GM18507 (cell line): ENCODE data around the gene MOV10L1.

Experiments used
- DNase-seq: peaks from one replicate; pipeline ENCODE4 v3.0.0; 2011; ENCODE audit warnings: low read depth; ENCODE audit not compliant: insufficient read length; ENCODE audit errors: extremely low spot score
- FAIRE-seq: peaks from 2 replicates; lab custom pipeline; 2011; peaks lifted over from hg19 to GRCh38; lab: Jason Lieb, UNC

The MOV10L1 gene

GRCh38 chr22:50169181-50169759, 79.5 kb downstream of the MOV10L1 start:
- no peak for DNase-seq
- FAIRE-seq, result no peak

GRCh38 chr22:50169774-50170341, 80.1 kb downstream of the MOV10L1 start:
- FAIRE-seq, result no peak
- DNase-seq, result no peak

GRCh38 chr22:50170453-50171318, 80.9 kb downstream of the MOV10L1 start, which contains the start of gene PANX2:
Gene PANX2 (plus strand): TSS chr22:50170731. CDS start chr22:50170731, 0 bp downstream.
- FAIRE-seq, result no peak

GRCh38 chr22:50171319-50171964, 81.6 kb downstream of the MOV10L1 start:
- DNase-seq (no peak), FAIRE-seq (no peak)

More at GRCh38 chr22:50170453-50171318, 80.9 kb downstream of the MOV10L1 start, which contains the start of gene PANX2:
- no peak for DNase-seq

DNA sequence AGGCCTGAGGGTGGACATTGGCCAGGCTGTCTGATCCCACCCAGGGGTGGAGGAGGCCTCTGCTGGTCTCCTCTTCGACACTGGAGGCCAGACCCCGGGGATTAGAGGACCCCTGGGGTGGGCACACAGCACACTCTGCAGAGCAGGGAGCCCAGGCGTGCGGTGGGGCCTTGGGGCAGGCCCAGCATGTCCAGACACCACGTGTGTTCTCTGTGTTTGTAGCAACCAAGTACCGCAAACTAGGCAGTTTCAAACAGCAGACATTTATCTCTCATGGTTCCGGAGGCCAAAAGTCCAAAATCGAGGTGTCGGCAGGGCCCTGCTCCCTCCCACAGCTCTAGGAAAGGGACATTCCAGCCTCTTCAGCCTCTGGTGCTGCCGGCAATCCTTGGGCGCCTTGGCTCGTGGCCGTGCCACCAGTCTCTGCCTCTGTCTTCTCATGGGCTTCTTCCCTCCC, 82.2 kb downstream of the MOV10L1 start:
- FAIRE-seq (no peak), DNase-seq (no peak)

DNA sequence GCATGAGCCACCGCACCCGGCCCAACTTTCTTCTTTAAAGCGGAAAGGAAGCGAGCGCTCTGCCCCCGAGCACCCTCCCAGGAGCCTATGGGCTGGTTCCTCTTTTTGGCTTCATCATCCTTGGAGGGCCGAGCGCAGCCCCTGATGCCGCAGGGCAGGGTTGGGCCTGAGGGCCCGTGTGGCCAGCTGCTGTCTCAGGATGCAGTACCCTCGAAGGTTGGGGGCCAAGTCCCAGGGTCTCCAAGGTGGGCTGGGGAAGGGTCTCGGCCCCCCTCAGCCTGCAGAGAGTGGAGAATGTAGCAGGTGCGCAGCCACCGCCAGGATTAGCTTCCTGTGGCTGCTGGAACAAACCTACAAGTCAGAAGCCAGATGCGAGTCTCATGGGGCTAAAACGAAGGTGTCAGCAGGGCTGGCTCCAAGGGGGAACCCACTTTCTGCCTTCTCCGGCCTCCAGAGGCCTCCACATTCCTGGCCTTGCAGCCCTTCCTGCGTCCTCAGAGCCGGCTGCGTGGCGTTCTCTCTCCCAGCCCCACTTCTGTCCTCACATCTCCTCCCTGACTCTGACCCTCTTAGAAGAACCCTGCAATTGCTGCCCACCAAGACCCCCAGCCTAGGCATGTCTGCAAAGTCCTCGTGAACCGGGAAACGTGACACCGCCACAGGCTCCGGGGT, 83.6 kb downstream of the MOV10L1 start:
- FAIRE-seq (no peak), DNase-seq (no peak)

DNA sequence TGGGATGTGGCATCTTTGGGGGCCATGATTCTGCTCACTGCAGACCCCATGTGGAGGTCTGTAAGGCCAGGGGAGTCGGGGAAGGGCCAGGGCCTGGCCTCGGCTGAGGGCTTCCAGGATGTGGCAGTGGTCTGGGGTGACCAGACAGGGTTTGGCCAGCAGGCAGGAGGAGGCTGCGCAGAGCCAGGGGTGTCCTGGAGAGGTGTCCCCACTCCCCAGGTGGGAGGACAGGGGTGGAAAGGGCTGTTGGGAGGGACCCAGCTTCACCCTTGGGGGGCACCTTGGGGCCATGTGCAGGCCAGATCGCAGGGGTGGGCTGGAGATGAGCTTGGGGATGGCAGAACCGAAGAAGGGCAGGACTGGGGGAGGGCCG, 84.2 kb downstream of the MOV10L1 start:
- no peak for FAIRE-seq
- no peak for DNase-seq

GRCh38 chr22:50174382-50175190, 84.8 kb downstream of the MOV10L1 start:
- FAIRE-seq, result no peak
- DNase-seq, result no peak

DNA sequence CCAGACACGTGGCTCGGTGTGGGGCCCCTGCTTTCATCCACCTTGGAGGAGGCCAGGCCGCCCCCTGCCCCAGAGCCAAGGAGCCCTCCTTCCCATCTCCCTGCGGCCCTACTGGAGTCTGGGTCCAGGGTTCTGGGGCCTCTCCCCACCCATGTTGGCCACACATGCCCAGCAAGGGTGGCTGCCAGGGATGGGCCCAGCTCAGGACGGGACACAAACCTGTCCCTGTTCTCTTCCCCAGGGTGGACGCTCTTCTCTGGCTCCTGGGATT, 85.3 kb downstream of the MOV10L1 start:
- FAIRE-seq (no peak), DNase-seq (no peak)

- no peak for FAIRE-seq
- DNase-seq, result no peak
These were observed 86.4 kb downstream of the MOV10L1 start for GRCh38 chr22:50175921-50176849.

- FAIRE-seq, result no peak
These were observed 87.2 kb downstream of the MOV10L1 start for GRCh38 chr22:50176850-50177536.

DNA sequence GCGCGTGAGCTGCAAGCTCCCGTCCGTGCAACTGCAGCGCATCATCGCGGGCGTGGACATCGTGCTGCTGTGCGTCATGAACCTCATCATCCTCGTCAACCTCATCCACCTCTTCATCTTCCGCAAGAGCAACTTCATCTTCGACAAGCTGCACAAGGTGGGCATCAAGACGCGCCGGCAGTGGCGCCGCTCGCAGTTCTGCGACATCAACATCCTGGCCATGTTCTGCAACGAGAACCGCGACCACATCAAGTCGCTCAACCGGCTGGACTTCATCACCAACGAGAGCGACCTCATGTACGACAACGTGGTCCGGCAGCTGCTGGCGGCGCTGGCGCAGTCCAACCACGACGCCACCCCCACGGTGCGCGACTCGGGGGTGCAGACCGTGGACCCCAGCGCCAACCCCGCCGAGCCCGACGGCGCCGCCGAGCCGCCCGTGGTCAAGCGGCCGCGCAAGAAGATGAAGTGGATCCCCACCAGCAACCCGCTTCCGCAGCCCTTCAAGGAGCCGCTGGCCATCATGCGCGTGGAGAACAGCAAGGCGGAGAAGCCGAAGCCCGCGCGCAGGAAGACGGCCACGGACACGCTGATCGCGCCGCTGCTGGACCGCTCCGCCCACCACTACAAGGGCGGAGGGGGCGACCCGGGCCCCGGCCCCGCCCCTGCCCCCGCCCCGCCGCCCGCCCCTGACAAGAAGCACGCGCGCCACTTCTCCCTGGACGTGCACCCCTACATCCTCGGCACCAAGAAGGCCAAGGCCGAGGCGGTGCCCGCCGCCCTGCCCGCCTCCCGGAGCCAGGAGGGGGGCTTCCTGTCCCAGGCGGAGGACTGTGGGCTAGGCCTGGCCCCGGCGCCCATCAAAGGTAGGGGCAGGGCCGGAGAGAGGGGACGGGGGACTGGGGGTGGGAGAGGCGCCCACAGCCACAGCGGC, 88.0 kb downstream of the MOV10L1 start:
- FAIRE-seq (no peak), DNase-seq (no peak)

More at GRCh38 chr22:50176850-50177536, 87.2 kb downstream of the MOV10L1 start:
- DNase-seq, result no peak

- FAIRE-seq, result no peak
- no peak for DNase-seq
These were observed 88.7 kb downstream of the MOV10L1 start for GRCh38 chr22:50178471-50178864.

DNA sequence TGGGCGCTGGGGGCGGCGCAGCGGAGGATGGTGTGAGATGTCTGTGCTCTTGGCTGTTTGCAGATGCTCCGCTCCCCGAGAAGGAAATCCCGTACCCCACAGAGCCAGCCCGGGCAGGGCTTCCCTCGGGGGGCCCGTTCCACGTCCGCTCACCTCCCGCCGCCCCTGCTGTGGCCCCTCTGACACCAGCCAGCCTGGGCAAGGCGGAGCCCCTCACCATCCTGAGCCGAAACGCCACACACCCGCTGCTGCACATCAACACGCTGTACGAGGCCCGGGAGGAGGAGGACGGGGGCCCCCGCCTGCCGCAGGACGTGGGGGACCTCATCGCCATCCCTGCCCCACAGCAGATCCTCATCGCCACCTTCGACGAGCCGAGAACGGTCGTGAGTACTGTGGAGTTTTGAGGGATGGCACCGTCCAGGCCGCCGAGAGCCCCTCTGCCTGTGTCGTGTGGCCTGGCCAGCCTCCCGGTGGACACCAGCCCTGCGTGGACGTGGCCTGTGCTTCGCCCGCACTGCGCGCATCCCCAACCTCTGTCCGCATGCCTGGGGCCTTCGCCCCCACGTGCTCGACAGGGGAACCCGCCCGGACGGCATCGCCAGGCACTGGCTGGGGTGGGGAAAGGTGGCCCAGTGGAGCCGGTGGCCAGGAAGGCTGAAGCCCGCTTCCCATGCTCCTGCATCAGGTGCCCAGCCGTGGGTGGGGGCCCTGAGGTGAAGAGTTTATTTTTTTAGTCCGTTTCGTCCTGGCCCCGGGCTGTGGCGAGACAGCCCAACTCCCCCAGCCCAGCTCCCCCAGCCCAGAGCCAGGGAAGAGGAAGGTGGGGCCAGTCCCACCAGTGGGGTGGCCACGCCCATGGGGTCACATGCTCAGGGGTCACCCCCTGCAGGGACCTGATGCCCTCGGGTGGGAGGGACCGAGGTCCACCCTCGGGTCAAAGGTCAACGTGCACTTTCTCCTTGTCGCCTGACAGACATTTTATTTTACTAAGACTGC, 89.4 kb downstream of the MOV10L1 start:
- FAIRE-seq (no peak), DNase-seq (no peak)
